Hematopoietic multipotent progenitor cell treated with erythropoietin and hydrocortisone succinate and interleukin-3 and kit ligand, for 4 days (in vitro differentiated cells): ENCODE data around the gene FARS2.

Experiments used
- DNase-seq: peaks from one replicate; pipeline ENCODE4 v3.0.0-alpha.2; 2015

Gene FARS2

DNA sequence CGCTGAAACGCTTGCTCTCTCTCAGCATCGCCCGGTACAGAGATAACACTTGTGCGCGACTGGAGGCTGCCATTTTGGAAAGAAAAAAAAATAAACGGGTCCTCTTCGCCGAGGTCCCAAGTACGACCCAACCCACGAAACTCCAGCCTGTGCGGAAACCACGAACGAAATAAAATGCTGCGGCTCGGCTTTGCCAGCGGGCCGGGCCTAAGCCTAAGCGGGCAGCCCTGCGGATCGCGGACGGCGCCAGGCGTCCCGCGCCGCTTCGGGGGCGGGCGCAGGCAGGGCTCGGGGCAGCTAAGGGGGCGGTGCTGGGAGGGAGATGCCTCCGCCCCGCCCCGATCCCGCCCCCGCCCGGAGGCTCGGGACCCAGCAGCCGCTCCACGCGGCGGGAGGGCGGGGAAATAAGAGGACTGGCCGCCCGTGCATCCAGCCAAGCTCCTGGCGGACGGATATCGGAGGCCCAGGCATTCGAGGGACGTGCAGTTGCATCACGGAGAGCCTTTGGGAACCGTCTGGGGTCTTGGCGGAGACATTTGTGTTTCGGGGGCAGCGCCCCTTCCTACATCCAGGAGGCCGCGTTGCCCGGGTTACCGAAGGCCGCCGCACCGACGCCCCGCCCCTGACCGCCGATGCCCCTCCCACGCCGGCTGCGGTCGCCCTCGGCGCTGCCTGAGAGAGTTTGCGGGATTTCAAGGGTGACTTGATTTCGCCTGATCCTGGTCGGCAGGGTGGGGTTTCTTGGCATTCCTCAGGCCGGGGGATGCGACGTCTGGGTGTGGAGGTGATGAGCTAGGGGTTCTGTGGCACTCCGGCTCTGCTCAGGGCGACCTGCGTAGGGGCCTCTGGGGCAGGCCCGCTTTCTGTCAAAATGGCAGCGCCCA, at the start of gene FARS2, which contains the start of gene LYRM4:
Gene FARS2, plus strand, starts transcription at position 853 of the 884 bp plus-strand sequence.
Gene LYRM4, minus strand, starts transcription at position 290 of the 884 bp plus-strand sequence. Its CDS starts 217 bp downstream, at position 73.
- peak; percentile 94 for DNase-seq

DNA sequence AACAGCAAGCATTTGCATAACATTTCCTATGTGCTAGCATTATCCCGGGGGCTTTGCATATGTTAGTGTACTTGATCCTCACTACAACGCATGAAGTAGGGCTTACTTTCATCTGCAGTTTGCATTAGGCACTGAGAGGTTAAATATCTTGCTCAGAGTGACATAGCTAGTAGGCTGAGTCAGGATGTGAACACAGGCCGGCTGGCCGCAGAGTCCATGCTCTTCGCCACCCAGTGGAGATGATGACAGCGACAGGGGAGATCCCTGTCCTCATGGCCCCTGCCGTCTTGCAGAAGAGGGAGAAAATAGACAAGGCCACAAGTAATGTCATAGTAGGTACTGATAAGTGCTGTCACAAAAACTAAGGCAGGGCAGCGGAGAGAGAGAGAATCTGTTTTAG, 47.5 kb upstream of the FARS2 start:
- DNase-seq = no peak

DNA sequence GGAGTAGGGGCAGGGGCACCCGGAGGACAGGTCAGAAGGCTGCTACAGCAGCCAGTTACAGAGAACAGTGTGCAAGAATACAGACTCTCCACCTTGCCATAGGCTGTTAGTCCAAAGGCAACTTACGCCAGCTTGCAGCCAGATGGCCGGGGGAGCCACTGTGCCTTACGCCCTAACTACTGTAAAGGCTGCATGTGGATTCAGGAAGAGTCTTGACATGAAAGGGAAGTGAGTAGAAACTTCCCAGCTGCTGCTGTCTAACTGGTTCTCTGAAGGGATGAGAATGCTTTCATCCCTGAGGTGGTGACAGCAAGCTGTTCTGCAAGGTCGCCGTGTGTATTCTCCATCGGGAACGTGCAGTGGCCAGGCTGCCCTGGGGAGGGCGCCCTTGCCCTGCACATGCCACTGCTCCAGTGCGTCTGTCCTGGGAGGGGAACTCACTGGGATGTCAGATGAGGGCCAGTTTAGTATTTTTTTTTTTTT, 46.7 kb upstream of the FARS2 start:
- DNase-seq = peak; percentile 57

DNA sequence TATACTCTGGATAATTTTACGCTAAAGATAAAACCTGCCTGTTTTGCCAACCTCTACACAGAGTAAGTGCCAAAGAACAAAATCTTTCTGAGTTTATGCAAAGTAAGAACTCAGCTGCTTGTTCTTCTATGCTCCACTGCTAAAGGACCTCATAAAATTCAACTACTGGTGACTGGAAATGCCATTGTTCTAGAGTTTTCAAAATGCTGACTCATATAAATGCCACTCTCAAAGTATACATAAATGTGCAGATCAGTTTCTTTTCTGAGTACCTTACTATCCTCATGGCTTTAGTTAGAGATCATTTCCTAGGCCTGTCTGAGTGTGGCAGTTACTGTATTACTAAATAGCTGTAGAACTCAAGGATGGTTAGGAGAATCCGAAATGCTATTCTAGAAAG, 46.2 kb upstream of the FARS2 start:
- no peak for DNase-seq

DNA sequence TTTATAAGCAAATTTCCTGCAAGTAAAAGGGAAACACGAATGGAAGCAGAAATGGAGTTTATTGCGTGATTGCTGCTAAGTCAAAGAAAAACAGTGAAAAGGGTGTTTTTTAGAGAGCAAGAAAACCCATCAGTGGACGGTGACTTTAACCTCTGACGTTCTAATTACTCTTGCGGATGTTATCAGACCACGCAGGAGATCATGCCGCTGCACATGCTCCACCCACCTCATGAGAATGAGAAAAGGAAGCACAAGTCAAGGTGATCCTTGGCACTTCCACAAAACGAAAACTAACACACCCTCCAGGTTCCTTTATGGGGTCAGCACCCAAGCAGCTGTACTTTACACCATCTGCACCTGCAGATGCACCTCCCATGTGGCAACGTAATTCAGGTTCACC, 45.5 kb upstream of the FARS2 start:
- DNase-seq = peak; percentile 40

DNA sequence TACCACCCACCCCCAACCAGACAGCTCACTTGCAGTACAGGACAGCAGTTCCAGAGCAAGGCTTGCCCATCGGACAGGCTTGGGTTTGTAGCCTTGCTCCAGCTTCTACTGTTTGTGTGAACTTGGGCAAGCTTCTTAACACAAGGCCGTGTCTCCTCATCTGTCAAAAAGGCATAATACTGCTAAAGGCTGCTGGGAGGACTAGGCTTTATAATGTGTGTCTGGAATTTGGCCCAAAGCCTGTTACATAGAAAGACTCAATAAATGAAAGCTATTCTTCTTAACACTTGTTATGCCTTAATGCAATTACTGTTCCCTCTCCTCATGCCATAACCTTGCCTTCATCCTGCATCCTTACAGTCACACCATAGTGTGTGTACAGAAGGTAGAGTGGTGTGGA, 44.0 kb upstream of the FARS2 start:
- DNase-seq = no peak

DNA sequence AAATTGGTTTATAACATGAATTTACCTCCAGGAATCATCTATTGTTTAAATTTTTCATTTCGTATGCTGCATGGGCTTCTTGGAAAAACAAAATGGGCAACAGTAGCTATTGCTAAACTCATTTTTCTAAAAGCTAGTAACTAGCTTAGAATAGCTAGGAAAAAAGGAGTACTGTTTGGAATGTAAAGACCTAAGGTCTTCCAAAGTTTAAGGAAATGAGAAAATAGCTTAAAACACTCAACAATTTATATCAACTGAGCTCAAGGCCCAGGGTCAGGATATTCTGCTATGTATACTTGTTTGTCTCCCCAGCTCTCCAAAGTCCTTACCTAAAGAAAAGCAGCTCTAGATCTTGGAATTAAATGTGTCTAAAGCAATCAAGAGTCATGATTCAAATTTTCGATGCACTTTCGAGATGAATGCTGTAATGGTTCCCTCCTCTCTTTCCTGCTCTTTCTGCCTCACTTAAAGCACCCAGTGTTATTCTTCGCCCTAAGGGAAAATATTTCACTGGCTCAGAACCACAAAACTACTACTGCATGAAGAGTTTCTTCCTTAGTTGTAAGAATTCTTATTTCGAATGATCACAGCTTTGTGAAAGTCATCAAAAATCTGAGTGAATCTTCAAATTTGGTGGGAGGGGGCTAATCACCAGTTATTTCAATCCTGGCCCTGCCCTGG, 42.2 kb upstream of the FARS2 start:
- DNase-seq = no peak

DNA sequence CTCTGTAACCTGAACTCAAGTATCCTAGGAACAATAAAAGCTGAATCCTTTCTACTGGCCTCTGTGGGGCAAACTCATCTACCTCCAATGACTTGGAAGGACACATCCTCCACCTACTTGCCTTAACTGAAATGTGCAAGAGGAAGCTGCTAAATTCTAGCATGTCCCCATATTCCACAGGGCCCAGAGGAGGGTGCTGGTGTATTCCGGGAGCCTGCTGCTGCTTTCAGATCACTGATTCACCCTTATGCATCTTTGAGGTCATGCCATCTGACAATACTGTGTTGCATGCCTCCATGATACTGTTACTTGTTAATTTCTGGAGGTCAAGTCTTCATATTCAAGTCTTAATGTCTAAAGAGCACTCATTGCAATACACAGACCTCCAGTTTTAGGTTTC, 40.9 kb upstream of the FARS2 start:
- DNase-seq = no peak

DNA sequence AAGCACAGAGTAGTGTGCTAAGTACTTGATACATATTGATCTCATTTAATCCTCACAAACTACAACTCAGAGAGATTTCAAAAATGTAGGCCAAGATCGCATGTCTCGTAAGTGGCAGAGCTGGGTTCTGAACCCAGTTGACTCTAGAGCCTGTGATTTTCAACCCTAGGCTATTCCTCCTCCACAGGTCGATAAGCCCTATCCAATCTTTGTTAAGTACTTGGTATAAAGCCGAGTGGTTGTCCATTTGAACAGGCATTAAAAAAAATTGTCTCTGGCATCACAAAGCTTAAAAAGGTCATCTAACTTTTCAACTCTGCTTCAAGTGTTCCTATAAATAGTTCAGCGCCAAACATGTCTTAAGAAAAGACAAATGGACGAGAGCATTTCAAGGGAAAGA, 38.0 kb upstream of the FARS2 start:
- DNase-seq = no peak

DNA sequence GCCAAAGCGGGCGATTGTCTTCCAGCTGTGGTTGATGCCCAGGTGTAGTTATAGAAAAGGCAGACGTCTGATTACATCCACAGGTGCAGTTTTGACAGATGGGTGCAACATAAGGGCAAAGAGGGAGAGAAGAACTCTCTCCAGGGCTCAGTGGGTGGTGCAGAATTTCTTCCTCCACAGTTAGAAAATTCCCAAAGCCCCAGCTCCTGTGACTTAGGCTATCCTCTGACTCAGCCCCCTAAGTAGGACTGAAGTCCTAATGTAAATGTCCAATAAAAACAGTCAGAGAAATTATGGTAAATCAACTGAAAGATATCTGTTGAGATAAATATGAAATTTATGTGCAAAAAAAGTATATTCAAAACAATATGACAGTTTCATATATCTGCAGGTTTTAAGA, 32.0 kb upstream of the FARS2 start:
- no peak for DNase-seq

DNA sequence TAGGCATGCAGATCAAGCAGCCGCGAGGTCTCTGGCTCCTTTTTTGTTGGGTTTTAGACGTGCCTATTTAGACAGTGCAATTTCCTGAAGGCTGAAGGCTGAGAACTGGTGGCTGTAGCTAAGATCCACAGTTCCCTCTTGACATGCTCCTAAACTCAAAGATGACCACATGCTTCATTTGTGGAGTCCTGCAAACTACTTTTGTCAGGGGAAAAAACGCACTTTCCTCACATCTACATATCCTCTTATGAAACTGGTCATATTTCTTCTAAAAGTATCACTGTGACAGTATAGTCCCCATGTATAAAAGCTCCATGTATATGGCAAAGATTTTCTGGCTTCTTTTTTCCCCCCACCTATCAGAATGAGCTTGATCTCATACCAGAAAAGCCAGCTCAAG, 31.2 kb upstream of the FARS2 start:
- DNase-seq = no peak

DNA sequence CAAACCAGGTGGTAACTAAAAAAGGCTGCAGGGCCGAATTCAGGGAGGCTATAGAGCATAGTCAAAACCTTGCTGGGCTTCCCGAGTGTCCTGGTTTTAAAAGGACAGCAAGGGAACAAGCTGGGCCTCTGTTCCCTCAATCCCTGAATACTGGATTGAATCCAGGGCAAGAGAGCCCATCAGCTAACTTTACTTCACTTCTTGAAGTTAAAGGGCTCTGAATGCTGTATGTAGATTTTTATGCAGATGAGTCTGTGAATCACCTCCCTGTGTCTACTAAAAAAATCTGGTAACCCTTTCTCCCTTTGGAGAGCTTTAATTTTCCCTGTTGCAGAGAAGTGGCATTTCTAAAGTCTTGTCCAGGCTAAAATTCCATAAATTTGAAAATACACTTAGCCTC, 30.0 kb upstream of the FARS2 start:
- DNase-seq = no peak

DNA sequence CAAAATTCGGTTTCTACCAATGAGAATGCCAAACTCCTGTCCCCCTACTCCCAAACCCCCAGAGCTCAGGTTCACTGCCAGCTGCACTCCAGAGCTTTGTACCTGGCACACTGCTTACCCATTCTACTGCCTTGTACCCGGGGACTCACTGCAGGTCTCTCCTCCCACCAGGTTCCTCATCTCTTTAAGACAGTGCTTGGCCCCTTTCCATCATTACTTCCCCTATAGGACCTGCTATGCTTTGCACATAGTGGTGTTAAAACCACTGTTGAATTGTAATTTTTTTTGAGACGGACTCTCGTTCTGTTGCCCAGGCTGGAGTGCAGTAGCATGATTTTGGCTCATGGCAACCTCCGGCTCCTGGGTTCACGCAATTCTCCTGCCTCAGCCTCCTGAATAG, 26.4 kb upstream of the FARS2 start:
- peak; percentile 34 for DNase-seq

DNA sequence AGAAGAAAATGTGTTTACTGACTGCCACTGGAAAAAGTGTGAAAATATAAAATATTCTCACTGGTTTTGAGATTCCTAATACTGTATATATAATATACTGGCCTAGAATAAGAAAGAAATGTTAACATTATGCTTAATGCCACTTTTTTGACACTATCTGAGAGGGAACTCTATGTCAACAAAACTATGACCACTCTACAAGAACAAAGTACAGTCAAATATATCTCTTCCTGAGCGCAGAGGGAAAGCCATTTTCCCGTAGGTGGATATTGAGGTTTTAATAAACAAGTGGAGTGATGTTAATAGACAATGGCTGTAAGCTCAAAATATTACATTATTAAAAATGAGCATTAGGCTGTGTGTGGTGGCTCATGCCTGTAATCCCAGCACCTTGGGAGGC, 25.5 kb upstream of the FARS2 start:
- DNase-seq = no peak

DNA sequence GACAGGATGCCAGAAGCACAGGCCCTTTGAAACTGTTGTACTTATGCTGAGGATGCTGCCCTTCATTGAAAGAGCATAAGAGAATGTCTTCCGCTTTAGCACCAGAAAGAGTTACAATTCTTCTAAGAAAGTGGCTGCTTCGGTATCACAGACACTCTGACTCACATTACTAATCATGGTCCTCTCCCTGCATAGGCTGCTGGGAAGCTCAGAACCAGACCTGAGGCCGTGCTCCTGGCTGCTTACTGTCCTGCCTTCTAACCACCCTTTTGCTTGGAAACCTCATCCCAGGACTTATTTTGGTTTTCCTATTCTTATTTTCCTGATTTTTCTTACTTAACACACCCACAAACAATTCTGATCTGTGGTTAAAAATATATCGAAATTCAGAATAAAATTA, 23.5 kb upstream of the FARS2 start:
- no peak for DNase-seq

DNA sequence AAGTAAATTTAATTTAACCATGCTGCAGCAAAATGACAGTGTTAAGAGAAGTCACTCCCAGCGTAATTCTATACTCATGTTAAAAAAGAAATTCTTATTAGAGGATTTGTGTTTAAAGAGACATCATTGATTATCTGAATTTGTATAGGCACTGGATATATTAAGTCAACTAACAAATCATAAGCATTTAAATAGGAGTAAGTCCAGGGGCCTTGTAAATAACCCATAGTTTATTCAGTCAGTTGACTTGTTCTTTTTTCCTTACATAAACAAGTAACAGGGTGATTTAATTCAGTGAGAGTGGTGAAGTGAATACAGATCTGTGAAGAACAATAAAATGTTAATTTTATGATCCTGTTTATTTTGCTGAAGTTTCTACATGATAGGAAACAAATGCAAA, 23.0 kb upstream of the FARS2 start:
- no peak for DNase-seq

DNA sequence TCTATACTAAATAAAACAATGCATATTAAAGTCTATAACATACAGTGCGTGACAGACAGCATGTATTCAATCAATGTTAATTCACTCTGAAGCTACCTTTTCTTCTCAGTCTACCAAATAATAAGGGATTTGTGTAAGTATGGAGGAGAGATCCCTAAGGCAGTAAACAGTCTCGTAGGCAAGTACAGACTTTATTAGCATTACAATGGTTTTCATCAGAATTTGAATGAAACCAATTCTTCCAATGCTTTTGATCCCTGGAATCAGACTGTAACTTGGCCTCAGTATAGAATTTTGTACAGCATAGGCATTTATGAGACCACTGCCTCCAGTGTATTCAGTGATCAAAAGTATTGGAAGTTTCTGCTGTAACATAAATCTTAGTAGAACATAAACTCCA, 20.1 kb upstream of the FARS2 start:
- DNase-seq = no peak

DNA sequence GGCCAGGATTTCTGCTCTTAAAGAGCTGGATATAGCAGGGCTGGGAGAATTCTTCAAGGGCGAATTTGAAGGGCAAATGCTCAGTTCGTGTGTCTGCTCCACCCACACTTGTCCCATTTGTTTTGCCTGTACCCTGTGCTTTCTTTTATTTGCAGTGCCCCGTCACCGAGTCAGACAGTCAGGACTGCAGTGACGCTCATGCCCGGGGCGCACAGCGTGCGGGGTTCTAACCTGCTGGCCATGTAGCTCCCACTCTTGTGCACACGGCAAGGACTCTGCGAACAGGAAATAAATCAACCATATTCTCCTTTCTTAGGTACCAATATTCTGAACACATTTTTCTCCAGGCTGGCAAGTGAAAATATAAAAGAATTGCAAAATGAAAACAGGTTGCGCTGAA, 18.2 kb upstream of the FARS2 start:
- no peak for DNase-seq

DNA sequence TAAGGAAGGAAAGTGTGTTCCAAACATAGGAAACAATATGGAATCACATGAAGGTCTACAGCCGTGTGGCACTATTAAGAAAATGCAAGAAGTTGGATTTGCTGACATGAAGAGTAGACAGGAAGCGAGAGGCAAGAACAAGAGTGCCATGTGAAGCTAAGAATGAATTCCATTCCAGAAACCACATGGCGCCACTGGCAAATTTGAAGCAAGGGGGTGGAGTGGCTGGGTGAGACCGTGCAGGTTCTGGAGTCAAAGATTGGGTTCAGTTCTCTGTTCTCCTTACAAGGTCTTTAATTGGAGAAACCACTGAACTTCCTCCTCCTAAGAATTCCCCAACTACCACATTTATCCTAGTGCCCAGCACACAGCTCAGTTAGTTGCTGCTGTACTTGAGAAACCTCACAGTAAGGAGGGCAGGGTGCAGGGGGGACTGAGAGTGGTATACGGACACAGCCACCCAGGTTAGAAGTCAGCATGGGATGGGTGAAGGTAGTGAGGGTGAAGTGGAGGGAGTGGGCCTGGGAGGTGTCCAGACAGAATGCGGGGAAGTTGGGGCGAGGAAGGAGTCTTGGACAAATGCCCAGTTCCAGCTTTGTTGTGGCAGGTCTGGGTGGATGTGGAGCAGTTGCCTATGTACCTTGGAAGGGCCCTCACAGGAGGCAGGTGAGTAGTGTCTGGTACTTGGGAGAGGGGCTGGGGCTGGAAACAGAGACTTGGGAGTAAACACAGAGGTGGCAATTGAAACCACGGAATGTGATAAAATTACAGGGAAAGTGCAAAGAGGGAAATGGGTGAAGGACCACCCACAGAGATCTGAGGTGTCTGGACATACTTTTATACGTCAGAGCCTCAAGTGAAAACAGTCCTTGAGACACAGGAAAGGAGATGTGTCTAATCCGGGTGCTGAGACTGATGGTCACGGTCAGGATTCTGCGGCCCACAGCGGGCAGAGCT, 14.9 kb upstream of the FARS2 start:
- DNase-seq = no peak

DNA sequence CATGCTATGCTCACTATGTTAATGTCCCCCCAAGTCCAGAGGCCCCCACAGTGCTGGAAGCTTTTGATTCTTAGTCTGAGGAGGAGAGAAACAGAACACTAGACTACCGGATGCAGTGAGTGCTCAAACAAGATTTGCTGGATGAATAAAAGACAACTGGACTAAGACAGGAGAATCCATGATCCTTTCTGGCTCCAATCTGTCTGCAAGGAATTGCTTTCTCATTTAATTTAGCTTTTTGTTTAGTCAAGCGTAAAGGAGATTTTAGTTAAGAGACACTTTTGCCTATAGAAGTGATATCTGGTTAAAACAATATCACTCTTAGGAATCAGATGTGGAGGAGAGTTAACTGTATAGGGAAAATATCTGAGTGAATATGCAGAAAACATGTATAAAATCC, 14.1 kb upstream of the FARS2 start:
- DNase-seq = no peak

DNA sequence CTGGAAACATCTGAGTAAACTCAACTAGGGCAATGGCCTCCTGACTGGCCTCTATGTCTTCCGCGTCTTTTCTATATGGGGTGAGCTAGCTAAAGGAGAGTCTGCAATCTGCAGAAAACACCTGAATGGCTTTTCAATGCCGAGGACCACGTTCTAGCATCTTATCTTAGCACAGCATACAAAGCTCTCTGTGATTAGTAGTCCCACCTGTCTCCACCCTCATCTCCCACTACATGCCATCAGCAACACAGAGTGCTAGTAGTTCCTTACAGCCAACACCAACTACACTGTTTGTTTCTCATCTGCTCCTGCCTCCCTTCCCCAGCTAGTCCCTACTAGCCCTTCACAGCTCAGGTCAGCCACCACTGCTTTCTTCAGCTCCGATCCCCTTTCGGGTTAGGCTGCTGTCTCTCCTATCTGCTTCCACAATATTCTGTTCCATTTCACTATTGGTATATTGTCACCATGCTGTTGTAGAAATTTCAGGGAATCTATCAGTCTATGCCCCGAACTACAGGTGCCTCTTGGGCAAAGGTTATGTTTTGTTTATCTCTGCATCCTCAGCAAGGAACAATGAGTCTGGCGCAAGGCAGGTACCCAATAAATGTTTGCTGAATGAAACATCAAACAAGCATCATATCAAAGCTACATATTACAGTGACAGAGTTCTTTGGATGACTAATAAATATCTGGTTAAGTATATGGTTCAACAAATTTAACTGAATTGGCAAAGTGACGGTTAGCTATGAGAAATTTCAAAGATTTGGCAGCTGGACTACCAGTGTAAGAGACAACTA, 12.8 kb upstream of the FARS2 start:
- DNase-seq = no peak

DNA sequence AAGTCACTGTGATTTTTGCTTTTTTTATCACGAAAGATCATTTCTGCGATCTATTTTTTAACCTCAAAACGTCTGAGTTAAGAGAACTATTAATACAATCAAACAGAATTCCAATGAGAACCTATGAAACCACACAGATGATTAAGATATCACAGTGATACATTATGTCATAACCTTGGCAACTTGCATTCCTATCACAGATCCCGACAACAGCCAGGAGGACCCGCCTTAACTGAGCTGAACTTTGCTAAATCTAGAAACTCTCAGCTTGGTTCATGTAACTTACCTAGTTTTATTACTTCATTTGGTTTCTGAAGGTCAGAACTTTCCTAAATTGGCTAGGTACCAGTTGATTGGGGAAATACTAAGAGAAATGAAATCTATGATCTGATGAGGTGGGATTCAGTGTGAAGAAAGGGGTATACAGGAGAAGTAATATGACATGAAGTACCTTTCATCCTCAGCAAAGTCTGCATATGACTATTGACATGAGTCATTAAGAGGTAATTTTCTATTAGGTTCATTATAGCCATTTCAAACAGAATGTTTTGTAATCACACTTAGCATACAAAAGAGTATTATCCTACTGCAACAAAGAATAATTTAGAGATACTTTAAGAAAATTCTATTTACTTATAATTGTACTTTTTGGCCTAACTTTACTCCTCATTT, 11.7 kb upstream of the FARS2 start:
- no peak for DNase-seq
